Stimulated activated naive CD8-positive, alpha-beta T cell treated with anti-CD3 and anti-CD28 coated beads, Interleukin-15, Interleukin-2, amounts not matched to agents 100 ng/mL and 50 ng/mL, for 24 hours (primary cell): ENCODE data around the gene GPD2.

Source experiments
- H3K27ac Mint-ChIP-seq: one replicate; pipeline ENCODE4 v1.8.0; 2021; ENCODE audit warnings: mild to moderate bottlenecking, mixed read lengths
- H3K27me3 Mint-ChIP-seq: one replicate; pipeline ENCODE4 v1.8.0; 2021; ENCODE audit warnings: mixed read lengths
- H3K36me3 Mint-ChIP-seq: one replicate; pipeline ENCODE4 v1.8.0; 2021; ENCODE audit warnings: low read depth, mixed read lengths
- H3K4me1 Mint-ChIP-seq: one replicate; pipeline ENCODE4 v1.8.0; 2021; ENCODE audit warnings: low read depth, mixed read lengths
- H3K4me3 Mint-ChIP-seq: one replicate; pipeline ENCODE4 v1.8.0; 2021; ENCODE audit warnings: mild to moderate bottlenecking, mixed read lengths
- H3K9me3 Mint-ChIP-seq: one replicate; pipeline ENCODE4 v1.8.0; 2021; ENCODE audit warnings: mixed read lengths

Gene GPD2

DNA sequence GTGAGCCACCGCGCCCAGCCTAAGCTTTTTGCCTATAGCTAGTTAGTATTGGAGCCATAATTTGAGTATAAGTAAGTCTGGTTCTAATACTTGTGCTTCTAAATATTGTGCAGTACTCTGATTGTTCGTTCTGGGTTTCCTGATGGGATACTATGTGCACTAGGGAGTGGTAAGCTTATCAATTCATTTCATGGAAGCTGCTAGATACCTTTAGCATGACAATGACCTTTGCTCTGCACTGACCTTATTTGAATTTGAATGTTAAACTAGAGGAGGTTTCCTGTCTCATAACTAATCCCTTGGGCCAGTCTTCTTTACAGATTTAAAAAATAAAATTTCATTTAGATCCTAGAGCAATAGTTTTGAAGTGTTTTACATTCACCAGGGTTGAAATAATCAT, 125.1 kb downstream of the GPD2 start:
- peaks cover 18% of the 10 kb centered on the region for H3K4me1 Mint-ChIP-seq
- peaks cover 43% of the 10 kb centered on the region for H3K36me3 Mint-ChIP-seq
- no peaks in the 10 kb centered on the region for H3K27me3 Mint-ChIP-seq
- H3K27ac Mint-ChIP-seq: no peak overlapping the region
- H3K9me3 Mint-ChIP-seq: no peaks in the 10 kb centered on the region
- no peak overlapping the region for H3K4me3 Mint-ChIP-seq

DNA sequence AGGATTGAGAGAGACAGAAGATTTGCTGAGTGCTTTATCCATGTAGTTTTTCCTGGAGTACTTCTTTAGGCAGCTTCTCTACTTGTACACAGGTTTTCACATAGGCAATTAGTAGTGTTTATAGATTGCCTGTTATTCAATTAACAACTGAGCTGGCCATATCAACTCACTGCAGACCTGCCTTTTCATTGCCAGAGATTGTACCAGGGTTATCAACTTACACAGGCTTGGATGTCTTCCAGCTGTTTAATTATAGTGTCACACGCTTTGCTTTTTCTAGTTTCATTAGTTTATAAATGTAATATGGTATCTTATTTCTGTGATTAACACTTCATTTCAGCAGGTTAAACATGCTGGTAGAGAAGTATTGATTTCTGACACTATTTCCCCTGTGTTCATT, 125.9 kb downstream of the GPD2 start:
- H3K4me3 Mint-ChIP-seq: no peak overlapping the region
- H3K36me3 Mint-ChIP-seq: peaks cover 45% of the 10 kb centered on the region
- H3K27me3 Mint-ChIP-seq: no peaks in the 10 kb centered on the region
- H3K9me3 Mint-ChIP-seq: no peaks in the 10 kb centered on the region
- no peak overlapping the region for H3K27ac Mint-ChIP-seq
- H3K4me1 Mint-ChIP-seq: peaks cover 18% of the 10 kb centered on the region

- peaks cover 18% of the 10 kb centered on the region for H3K4me1 Mint-ChIP-seq
- H3K27me3 Mint-ChIP-seq: no peaks in the 10 kb centered on the region
- no peak overlapping the region for H3K27ac Mint-ChIP-seq
- H3K36me3 Mint-ChIP-seq: peaks cover 32% of the 10 kb centered on the region
- H3K4me3 Mint-ChIP-seq: no peak overlapping the region
- H3K9me3 Mint-ChIP-seq: no peaks in the 10 kb centered on the region
Observed at GRCh38 chr2:156563994-156564753, 128.0 kb downstream of the GPD2 start.

GRCh38 chr2:156565066-156565710, 129.0 kb downstream of the GPD2 start:
- Mint-ChIP-seq H3K4me1 (peaks cover 18% of the 10 kb centered on the region), H3K9me3 (no peaks in the 10 kb centered on the region), H3K27me3 (no peaks in the 10 kb centered on the region), H3K4me3 (no peak overlapping the region), H3K36me3 (peaks cover 38% of the 10 kb centered on the region), H3K27ac (peak overlapping the region; percentile 63)

DNA sequence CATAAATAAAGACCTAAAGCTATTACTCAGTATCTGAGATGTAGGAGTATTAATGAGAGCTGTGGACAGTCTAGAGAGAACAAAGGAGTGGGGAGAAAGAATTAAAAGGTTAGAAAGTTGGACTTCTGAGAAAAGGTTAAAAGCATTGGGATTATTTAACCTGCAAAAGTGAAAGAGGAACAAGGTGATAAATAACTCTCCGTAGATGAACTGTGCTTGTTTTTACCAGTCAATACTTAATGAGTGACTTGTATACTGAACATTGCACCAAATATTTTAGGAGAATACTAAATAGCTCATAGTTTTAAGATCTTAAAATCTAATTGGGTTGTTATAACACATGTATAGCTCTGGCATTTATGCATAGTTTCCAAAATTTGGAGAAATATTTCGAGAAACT, 137.5 kb downstream of the GPD2 start:
- Mint-ChIP-seq H3K4me1 (peaks cover 24% of the 10 kb centered on the region), H3K9me3 (no peaks in the 10 kb centered on the region), H3K36me3 (peaks cover 60% of the 10 kb centered on the region), H3K27me3 (no peaks in the 10 kb centered on the region), H3K27ac (no peak overlapping the region), H3K4me3 (no peak overlapping the region)

- peaks cover 24% of the 10 kb centered on the region for H3K4me1 Mint-ChIP-seq
- no peak overlapping the region for H3K27ac Mint-ChIP-seq
- no peak overlapping the region for H3K4me3 Mint-ChIP-seq
- no peaks in the 10 kb centered on the region for H3K9me3 Mint-ChIP-seq
- peaks cover 58% of the 10 kb centered on the region for H3K36me3 Mint-ChIP-seq
- no peaks in the 10 kb centered on the region for H3K27me3 Mint-ChIP-seq
Observed at GRCh38 chr2:156574112-156574511, 137.9 kb downstream of the GPD2 start.

DNA sequence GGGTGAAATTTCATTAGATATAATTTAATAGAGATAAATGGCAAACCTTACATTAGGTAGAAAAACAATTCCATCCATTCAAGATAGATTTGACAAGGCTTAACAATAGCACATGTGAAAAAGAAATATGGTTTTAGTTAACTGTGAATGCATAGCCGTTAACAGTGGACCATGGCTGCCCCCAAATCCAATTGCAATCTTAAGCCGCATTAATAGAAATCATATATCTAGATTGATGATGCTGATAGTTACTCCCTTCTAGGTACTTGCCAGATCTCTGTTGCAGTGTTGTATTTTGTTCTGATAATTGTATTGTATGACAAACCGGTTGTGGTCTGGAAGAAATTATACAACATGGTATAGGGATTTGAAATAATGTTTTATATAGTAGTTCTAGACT, 139.8 kb downstream of the GPD2 start:
- Mint-ChIP-seq H3K4me3 (no peak overlapping the region), H3K27ac (no peak overlapping the region), H3K4me1 (peaks cover 38% of the 10 kb centered on the region), H3K27me3 (no peaks in the 10 kb centered on the region), H3K36me3 (peaks cover 60% of the 10 kb centered on the region), H3K9me3 (no peaks in the 10 kb centered on the region)

- Mint-ChIP-seq H3K27ac (no peak overlapping the region), H3K27me3 (no peaks in the 10 kb centered on the region), H3K9me3 (no peaks in the 10 kb centered on the region)
Observed at GRCh38 chr2:156580501-156580900, 144.3 kb downstream of the GPD2 start.

GRCh38 chr2:156581280-156581679, 145.1 kb downstream of the GPD2 start:
- Mint-ChIP-seq H3K36me3 (peaks cover 51% of the 10 kb centered on the region), H3K4me1 (peaks cover 14% of the 10 kb centered on the region), H3K4me3 (no peak overlapping the region), H3K27me3 (no peaks in the 10 kb centered on the region), H3K27ac (no peak overlapping the region), H3K9me3 (no peaks in the 10 kb centered on the region)

More at GRCh38 chr2:156580501-156580900, 144.3 kb downstream of the GPD2 start:
- Mint-ChIP-seq H3K4me3 (no peak overlapping the region), H3K4me1 (peaks cover 14% of the 10 kb centered on the region), H3K36me3 (peaks cover 49% of the 10 kb centered on the region)

- Mint-ChIP-seq H3K9me3 (no peaks in the 10 kb centered on the region), H3K27ac (no peak overlapping the region), H3K27me3 (no peaks in the 10 kb centered on the region), H3K4me3 (no peak overlapping the region), H3K36me3 (peaks cover 27% of the 10 kb centered on the region), H3K4me1 (peaks cover 10% of the 10 kb centered on the region)
Observed at GRCh38 chr2:156585457-156585856, 149.3 kb downstream of the GPD2 start.

DNA sequence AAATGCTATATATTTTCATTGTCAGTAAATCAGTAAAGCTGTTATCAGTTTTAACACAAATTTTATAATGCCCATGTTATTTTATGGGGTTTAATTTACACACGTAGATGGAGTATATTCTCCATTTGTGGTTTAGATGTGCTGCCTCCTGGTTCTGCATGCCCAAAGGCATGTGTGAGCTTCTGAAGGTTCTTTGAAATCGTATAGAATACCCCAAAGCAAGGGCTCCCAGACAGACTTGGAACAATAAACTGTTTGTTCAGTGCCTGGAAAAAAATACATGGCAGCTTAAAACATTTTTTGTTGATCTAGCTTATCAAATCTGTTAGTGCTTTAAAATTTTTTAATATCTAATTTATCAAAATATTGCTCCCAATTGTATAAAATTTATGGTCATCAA, 150.4 kb downstream of the GPD2 start:
- H3K9me3 Mint-ChIP-seq: no peaks in the 10 kb centered on the region
- no peak overlapping the region for H3K4me3 Mint-ChIP-seq
- H3K4me1 Mint-ChIP-seq: peaks cover 5% of the 10 kb centered on the region
- H3K27me3 Mint-ChIP-seq: no peaks in the 10 kb centered on the region
- no peak overlapping the region for H3K27ac Mint-ChIP-seq
- peaks cover 23% of the 10 kb centered on the region for H3K36me3 Mint-ChIP-seq

- no peaks in the 10 kb centered on the region for H3K9me3 Mint-ChIP-seq
Observed at GRCh38 chr2:156589381-156590079, 153.4 kb downstream of the GPD2 start.

GRCh38 chr2:156590085-156590739, 154.0 kb downstream of the GPD2 start:
- Mint-ChIP-seq H3K4me1 (peaks cover 5% of the 10 kb centered on the region), H3K27ac (no peak overlapping the region), H3K9me3 (no peaks in the 10 kb centered on the region), H3K4me3 (no peak overlapping the region), H3K36me3 (peaks cover 5% of the 10 kb centered on the region), H3K27me3 (no peaks in the 10 kb centered on the region)

More at GRCh38 chr2:156589381-156590079, 153.4 kb downstream of the GPD2 start:
- H3K27ac Mint-ChIP-seq: no peak overlapping the region
- no peaks in the 10 kb centered on the region for H3K27me3 Mint-ChIP-seq
- H3K4me3 Mint-ChIP-seq: no peak overlapping the region
- H3K36me3 Mint-ChIP-seq: peaks cover 12% of the 10 kb centered on the region
- H3K4me1 Mint-ChIP-seq: peaks cover 5% of the 10 kb centered on the region

- Mint-ChIP-seq H3K36me3 (no peaks in the 10 kb centered on the region), H3K27me3 (no peaks in the 10 kb centered on the region), H3K9me3 (no peaks in the 10 kb centered on the region), H3K27ac (no peak overlapping the region), H3K4me3 (no peak overlapping the region), H3K4me1 (peaks cover 5% of the 10 kb centered on the region)
Observed at GRCh38 chr2:156592809-156593593, 156.8 kb downstream of the GPD2 start.
